Hepatocyte (in vitro differentiated cells): ENCODE measurements around the gene INTS4.

ENCODE experiments used
- CTCF ChIP-seq: fragments of 200-600 bp; sonication (generic); IDR thresholded peaks from 2 replicates; pipeline ENCODE4 v1.5.1; 2016; ENCODE audit warnings: antibody characterized with exemption, mild to moderate bottlenecking; ENCODE audit not compliant: poor library complexity
- EZH2 ChIP-seq: fragments of 200-600 bp; sonication (generic); IDR thresholded peaks from 2 replicates; pipeline ENCODE4 v1.6.1; 2016; ENCODE audit warnings: antibody characterized with exemption, mild to moderate bottlenecking, borderline replicate concordance

GRCh38 chr11:77828926-77829325 is 165.5 kb downstream of the INTS4 start:
- TF ChIP-seq CTCF (no peak), EZH2 (no peak)
